H1 (cell line): ENCODE measurements around the gene IQCK. TPM values are rescaled to one million over a fixed set of nuclear protein-coding genes. Genes with fewer than 3 reads are reported as not detected.

Source experiments
- CTCF ChIA-PET: fragments of 300-600 bp; sonication (Branson Sonifier 250); formaldehyde crosslinking; loops from one replicate; lab custom pipeline; 2021; ENCODE audit not compliant: partially characterized antibody; lab: Charles Lee
- POLR2A ChIA-PET: fragments of 300-600 bp; sonication (Branson Sonifier 250); formaldehyde crosslinking; loops from one replicate; lab custom pipeline; 2021; ENCODE audit warnings: inconsistent platforms; ENCODE audit not compliant: partially characterized antibody; lab: Charles Lee
- DNase-seq, 2 experiments: peaks; one replicate each; pipeline versions ENCODE4 v3.0.0 to v3.0.0-alpha.2; 2010 to 2022; ENCODE audit warnings: low spot score in 2 of 2, low read depth in 1 of 2, mixed read lengths in 1 of 2
- FAIRE-seq: peaks from 2 replicates; lab custom pipeline; 2011; peaks lifted over from hg19 to GRCh38; lab: Jason Lieb, UNC
- H2AFZ ChIP-seq: 2 replicates; pipeline ENCODE4 v1.8.1; 2012; ENCODE audit warnings: low read length, inconsistent platforms
- H2AK5ac ChIP-seq: 2 replicates; pipeline ENCODE4 v1.6.1; 2013; ENCODE audit warnings: low read depth, low read length
- H2BK120ac ChIP-seq: replicated peaks from 2 replicates; pipeline ENCODE3; 2013; ENCODE audit warnings: low read depth, low read length, inconsistent platforms
- H2BK12ac ChIP-seq: 2 replicates; pipeline ENCODE4 v1.6.1; 2013; ENCODE audit warnings: low read depth, low read length
- H2BK15ac ChIP-seq: 2 replicates; pipeline ENCODE4 v1.6.1; 2013; ENCODE audit warnings: low read length
- H2BK20ac ChIP-seq: 2 replicates; pipeline ENCODE4 v1.6.1; 2013; ENCODE audit warnings: low read length
- H2BK5ac ChIP-seq: 2 replicates; pipeline ENCODE4 v1.6.1; 2013; ENCODE audit warnings: low read depth, low read length
- H3K14ac ChIP-seq: 2 replicates; pipeline ENCODE4 v1.6.1; 2013; ENCODE audit warnings: inconsistent platforms; ENCODE audit not compliant: insufficient read length
- H3K18ac ChIP-seq: 2 replicates; pipeline ENCODE4 v1.6.1; 2013; ENCODE audit warnings: low read length; ENCODE audit errors: extremely low read depth
- H3K23ac ChIP-seq: 2 replicates; pipeline ENCODE4 v1.6.1; 2013; ENCODE audit warnings: inconsistent platforms; ENCODE audit not compliant: insufficient read length
- H3K23me2 ChIP-seq: 2 replicates; pipeline ENCODE4 v1.6.1; 2013; ENCODE audit warnings: low read depth, low read length
- H3K27ac ChIP-seq: 2 replicates; pipeline ENCODE4 v1.6.1; 2011; ENCODE audit warnings: low read depth, low read length, inconsistent platforms
- H3K27me3 ChIP-seq, 4 experiments: replicated peaks in 1 of 4; 1 replicate in 1 of 4; 2 replicates in 3 of 4; pipeline versions ENCODE4 v1.6.1 to v1.8.1; 2011 to 2013; ENCODE audit warnings: low read length in 3 of 4, mild to moderate bottlenecking in 3 of 4, inconsistent platforms in 2 of 4, mixed read lengths in 2 of 4, moderate library complexity in 1 of 4; ENCODE audit not compliant: control insufficient read depth in 3 of 4, insufficient read depth in 3 of 4; ENCODE audit errors: extremely low read depth in 1 of 4
- H3K36me3 ChIP-seq, 4 experiments: 2 replicates each; pipeline versions ENCODE4 v1.6.1 to v1.8.1; 2011 to 2013; ENCODE audit warnings: mild to moderate bottlenecking in 4 of 4, low read length in 3 of 4, moderate library complexity in 2 of 4, control low read depth in 1 of 4, inconsistent platforms in 1 of 4; ENCODE audit not compliant: insufficient read depth in 4 of 4, control insufficient read depth in 2 of 4
- H3K4ac ChIP-seq: replicated peaks from 2 replicates; pipeline ENCODE3; 2013; ENCODE audit warnings: low read length, low read depth, mixed read lengths, inconsistent platforms; ENCODE audit not compliant: insufficient read length
- H3K4me1 ChIP-seq, 4 experiments: replicated peaks in 1 of 4; 1 replicate in 1 of 4; 2 replicates in 3 of 4; pipeline versions ENCODE4 v1.6.1 to v1.8.1; 2011 to 2013; ENCODE audit warnings: low read length in 3 of 4, inconsistent platforms in 2 of 4, mixed read lengths in 1 of 4; ENCODE audit not compliant: insufficient read depth in 4 of 4, control insufficient read depth in 3 of 4
- H3K4me2 ChIP-seq, 2 experiments: 2 replicates each; pipeline versions ENCODE4 v1.6.1 to v1.8.1; 2011 to 2013; ENCODE audit warnings: low read depth in 2 of 2, low read length in 2 of 2, control low read depth in 1 of 2, inconsistent platforms in 1 of 2, mild to moderate bottlenecking in 1 of 2; ENCODE audit not compliant: insufficient read depth in 1 of 2
- H3K4me3 ChIP-seq, 4 experiments: fragments of 200-600, 300-600 bp in 1 of 4; sonication (generic), shearing (Covaris generic), sonication (Bioruptor Twin) in 1 of 4; 2 replicates each; pipeline versions ENCODE4 v1.5.1 to v1.8.1; 2011 to 2016; ENCODE audit warnings: low read length in 4 of 4, low read depth in 3 of 4, control low read depth in 2 of 4, inconsistent platforms in 2 of 4, mild to moderate bottlenecking in 2 of 4, mixed read lengths in 1 of 4, moderate library complexity in 1 of 4; ENCODE audit not compliant: insufficient read depth in 2 of 4; ENCODE audit errors: extremely low read depth in 1 of 4
- H3K56ac ChIP-seq: replicated peaks from 2 replicates; pipeline ENCODE3; 2013; ENCODE audit warnings: low read depth, mild to moderate bottlenecking, mixed read lengths, low read length, inconsistent platforms; ENCODE audit not compliant: insufficient read length
- H3K79me1 ChIP-seq: 2 replicates; pipeline ENCODE4 v1.6.1; 2013; ENCODE audit warnings: low read depth, low read length, control low read depth
- H3K79me2 ChIP-seq, 2 experiments: 2 replicates each; pipeline versions ENCODE4 v1.6.1 to v1.8.1; 2012 to 2013; ENCODE audit warnings: low read length in 2 of 2, mild to moderate bottlenecking in 2 of 2, inconsistent platforms in 1 of 2; ENCODE audit not compliant: insufficient read depth in 2 of 2, control insufficient read depth in 1 of 2
- H3K9ac ChIP-seq, 4 experiments: replicated peaks in 1 of 4; 1 replicate in 1 of 4; 2 replicates in 3 of 4; pipeline versions ENCODE4 v1.6.1 to v1.8.1; 2011 to 2013; ENCODE audit warnings: low read depth in 3 of 4, low read length in 3 of 4, control low read depth in 2 of 4, mild to moderate bottlenecking in 2 of 4, moderate library complexity in 2 of 4, inconsistent platforms in 1 of 4; ENCODE audit errors: extremely low read depth in 1 of 4
- H3K9me3 ChIP-seq, 2 experiments: 2 replicates each; pipeline versions ENCODE4 v1.6.1 to v1.8.1; 2012 to 2013; ENCODE audit warnings: mild to moderate bottlenecking in 2 of 2, moderate library complexity in 2 of 2, control low read depth in 1 of 2, inconsistent platforms in 1 of 2, low read depth in 1 of 2, low read length in 1 of 2, mixed read lengths in 1 of 2; ENCODE audit not compliant: insufficient read depth in 2 of 2
- H4K20me1 ChIP-seq, 2 experiments: replicated peaks in 1 of 2; 2 replicates each; pipeline versions ENCODE3 to v1.8.1; 2011 to 2013; ENCODE audit warnings: inconsistent platforms in 2 of 2, low read length in 2 of 2, mild to moderate bottlenecking in 1 of 2; ENCODE audit not compliant: insufficient read depth in 2 of 2, control insufficient read depth in 1 of 2
- H4K5ac ChIP-seq: 2 replicates; pipeline ENCODE4 v1.6.1; 2013; ENCODE audit warnings: low read length, low read depth, mixed read lengths, inconsistent platforms; ENCODE audit not compliant: insufficient read length
- H4K8ac ChIP-seq: 2 replicates; pipeline ENCODE4 v1.8.0; 2013; ENCODE audit warnings: mild to moderate bottlenecking, moderate library complexity, low read length, inconsistent platforms; ENCODE audit not compliant: insufficient read depth; ENCODE audit errors: extremely low read depth
- H4K91ac ChIP-seq: replicated peaks from 2 replicates; pipeline ENCODE3; 2013; ENCODE audit warnings: low read length, mixed read lengths, inconsistent platforms; ENCODE audit not compliant: insufficient read length
- CHD1 ChIP-seq: IDR thresholded peaks from 2 replicates; pipeline ENCODE4 v1.6.1; 2012; ENCODE audit warnings: low read depth, low read length, improper control_type of control experiment
- CHD2 ChIP-seq: IDR thresholded peaks from 2 replicates; pipeline ENCODE4 v1.6.1; 2012; ENCODE audit warnings: low read length, improper control_type of control experiment
- CTCF ChIP-seq, 3 experiments: IDR thresholded peaks; 1 replicate in 2 of 3; 2 replicates in 1 of 3; pipeline versions ENCODE4 v1.5.1 to v1.6.1; 2011; ENCODE audit warnings: low read length in 3 of 3, mild to moderate bottlenecking in 3 of 3, inconsistent platforms in 2 of 3, low read depth in 1 of 3, moderate library complexity in 1 of 3; ENCODE audit not compliant: insufficient read depth in 1 of 3; ENCODE audit errors: control extremely low read depth in 1 of 3
- EGR1 ChIP-seq: IDR thresholded peaks from 2 replicates; pipeline ENCODE4 v1.6.1; 2011; ENCODE audit warnings: low read depth, low read length, borderline replicate concordance
- GABPA ChIP-seq: IDR thresholded peaks from 2 replicates; pipeline ENCODE4 v1.6.1; 2011; ENCODE audit warnings: mild to moderate bottlenecking, low read length, moderate library complexity, borderline replicate concordance; ENCODE audit not compliant: insufficient read depth
- HDAC2 ChIP-seq, 2 experiments: fragments of 300-600 bp in 1 of 2; sonication (generic) in 1 of 2; IDR thresholded peaks; 2 replicates each; pipeline ENCODE4 v1.6.1; 2011 to 2012; ENCODE audit warnings: low read depth in 2 of 2, low read length in 2 of 2, mild to moderate bottlenecking in 2 of 2, moderate library complexity in 2 of 2, borderline replicate concordance in 1 of 2, inconsistent platforms in 1 of 2
- HDAC6 ChIP-seq: IDR thresholded peaks from one replicate; pipeline ENCODE4 v1.7.1; 2012; ENCODE audit warnings: low read depth, mild to moderate bottlenecking, inconsistent platforms, low read length, moderate library complexity
- MAX ChIP-seq: IDR thresholded peaks from 2 replicates; pipeline ENCODE4 v1.6.1; 2012; ENCODE audit warnings: inconsistent platforms
- NANOG ChIP-seq: IDR thresholded peaks from 2 replicates; pipeline ENCODE4 v1.6.1; 2011; ENCODE audit warnings: low read length, low read depth, mild to moderate bottlenecking, inconsistent platforms; ENCODE audit not compliant: insufficient read depth, poor library complexity, severe bottlenecking
- RXRA ChIP-seq: IDR thresholded peaks from 2 replicates; pipeline ENCODE4 v1.6.1; 2011; ENCODE audit warnings: low read depth, mild to moderate bottlenecking, low read length, moderate library complexity; ENCODE audit not compliant: insufficient read depth
- TCF12 ChIP-seq: IDR thresholded peaks from 2 replicates; pipeline ENCODE4 v1.6.1; 2011; ENCODE audit warnings: low read depth, mild to moderate bottlenecking, low read length
- WGBS, 2 experiments: shearing (Covaris generic) in 1 of 2; methylation state at CpG; one replicate each; pipeline versions ENCODE4 v1.1.6 to v1.1.7; 2013 to 2015; ENCODE audit warnings: low lambda C conversion rate in 2 of 2, mixed read lengths in 2 of 2, inconsistent platforms in 1 of 2, low coverage in 1 of 2, missing lambda C conversion rate in 1 of 2; ENCODE audit not compliant: insufficient replicate concordance in 2 of 2, insufficient coverage in 1 of 2, insufficient read length in 1 of 2; ENCODE audit errors: extremely low coverage in 1 of 2, missing lambda C conversion rate in 1 of 2; 5-methylcytosine and 5-hydroxymethylcytosine counted together
- polyA plus RNA-seq, 7 experiments: library from polyadenylated mRNA; depleted of rRNA in 3 of 7; stranded (reverse) in 5 of 7; unstranded in 2 of 7; fragments of >200 nt in 5 of 7; fragments of 200-250 nt in 2 of 7; gene quantifications; 1 replicate in 5 of 7; 2 replicates in 1 of 7; 4 replicates in 1 of 7; pipeline versions ENCODE4 v1.2.1 to v1.2.3, GENCODE V29; 2011 to 2013; ENCODE audit warnings: missing spikeins in 2 of 7, mixed read lengths in 2 of 7
- total RNA-seq: library from RNA; stranded (reverse); fragmentation: NEBNext Ultra II Directional; extraction: Animal tissue kit (Norgen Biotek cat#: 25700); gene quantifications from 2 replicates; pipeline ENCODE4 v1.2.1, GENCODE V29; 2021

IQCK gene
- total and polyA plus RNA-seq, 2 of the 8 experiments (the other 6 are each of a cell fraction or from before 2014, with no cell fraction given) = 6.2 to 9.3 TPM

GRCh38 chr16:19848756-19849155 is 130.7 kb downstream of the IQCK start:
- Histone ChIP-seq H3K4ac (no peak overlapping the region), H3K79me2 (no peaks in the 10 kb centered on the region), H3K4me3 (no peak overlapping the region), H3K9me3 (no peaks in the 10 kb centered on the region), H4K20me1 (no peaks in the 10 kb centered on the region), H2AFZ (no peak overlapping the region), H2AK5ac (no peak overlapping the region), H3K14ac (no peak overlapping the region), H3K56ac (no peak overlapping the region), H4K8ac (no peak overlapping the region), H4K91ac (no peak overlapping the region), H3K9ac (no peak overlapping the region), H3K27ac (no peak overlapping the region), H4K5ac (no peak overlapping the region), H3K79me1 (no peaks in the 10 kb centered on the region), H3K27me3 (no peaks in the 10 kb centered on the region), H2BK12ac (no peak overlapping the region), H3K4me1 (peaks cover 0 to 12% (median 11%) of the 10 kb centered on the region in 4 experiments; a peak in 4 of 7 replicates), H3K18ac (no peak overlapping the region), H2BK15ac (no peak overlapping the region), H3K36me3 (no peaks in the 10 kb centered on the region), H3K4me2 (no peak overlapping the region), H3K23ac (no peak overlapping the region), H2BK120ac (no peak overlapping the region), H3K23me2 (no peaks in the 10 kb centered on the region), H2BK20ac (no peak overlapping the region), H2BK5ac (no peak overlapping the region)
- ChIA-PET CTCF (interaction anchor here (1.3 kb wide), 1 partner anchor 265 kb away, joined by 3 read pairs; no protein-coding TSS in a partner anchor), POLR2A (interaction anchor here (1.4 kb wide), 1 partner anchor 10 kb away, joined by 3 read pairs; no protein-coding TSS in a partner anchor)
- WGBS, 2 experiments = 92% methylated on average over 3 of the region's 3 CpGs; no CpG with 5 or more reads in 1 of the 2 experiments
- no peak for FAIRE-seq
- DNase-seq = no peak
- TF ChIP-seq EGR1 (no peak), CHD1 (no peak), CHD2 (no peak), MAX (no peak), GABPA (no peak), CTCF (IDR thresholded peaks at IDR 0.05; ENCODE audit: control extremely low read depth in 1 of 3, insufficient read depth in 1 of 3, low read depth in 1 of 3, low read length in 3 of 3) (no peak), RXRA (no peak), HDAC6 (no peak), NANOG (no peak), HDAC2 (IDR thresholded peaks at IDR 0.05; ENCODE audit: borderline replicate concordance in 1 of 2, low read depth in 2 of 2, low read length in 2 of 2) (no peak), TCF12 (no peak)
